SJSA1 (cell line): Measurements from ENCODE around the gene MMP25. TPM values are rescaled to one million over a fixed set of nuclear protein-coding genes. Genes with fewer than 3 reads are reported as not detected.
A peak's percentile ranks its signal among the peaks of the same experiment; 100 is the strongest.
"Not testable (repeated sequence)": the region's sequence is repeated elsewhere in the genome, so short reads cannot be mapped to it uniquely, and the experiment has no call there.

Experiments
- DNase-seq, 2 experiments: peaks; one replicate each; pipeline ENCODE4 v3.0.0-alpha.2; 2015 to 2020; ENCODE audit warnings: low spot score in 2 of 2, low read depth in 1 of 2
- H3K27ac ChIP-seq: fragments of 250-450 bp; sonication (Bioruptor Pico); 2 replicates; pipeline ENCODE4 v1.5.1; 2020; ENCODE audit warnings: mild to moderate bottlenecking, moderate library complexity
- H3K27me3 ChIP-seq: fragments of 250-450 bp; sonication (Bioruptor Pico); replicated peaks from 2 replicates; pipeline ENCODE4 v1.5.1; 2020; ENCODE audit warnings: mild to moderate bottlenecking, moderate library complexity
- H3K36me3 ChIP-seq: fragments of 250-450 bp; sonication (Bioruptor Pico); 2 replicates; pipeline ENCODE4 v1.5.1; 2020; ENCODE audit warnings: mild to moderate bottlenecking
- H3K4me1 ChIP-seq: fragments of 250-450 bp; sonication (Bioruptor Pico); replicated peaks from 2 replicates; pipeline ENCODE4 v1.6.1; 2021; ENCODE audit warnings: mild to moderate bottlenecking
- H3K4me3 ChIP-seq: fragments of 250-450 bp; sonication (Bioruptor Pico); 2 replicates; pipeline ENCODE4 v1.5.1; 2020; ENCODE audit warnings: mild to moderate bottlenecking
- H3K9me3 ChIP-seq: fragments of 250-450 bp; sonication (Bioruptor Pico); replicated peaks from 2 replicates; pipeline ENCODE4 v1.5.1; 2020; ENCODE audit warnings: mild to moderate bottlenecking
- total RNA-seq: library from RNA; depleted of rRNA; stranded (reverse); fragments of >200 nt; shearing (Covaris generic); gene quantifications from 2 replicates; pipeline ENCODE4 v1.2.3, GENCODE V29; 2014

Gene MMP25
- total RNA-seq, 1 experiment from 2014 or later, result 0.55 TPM

- Histone ChIP-seq H3K9me3 (peaks cover 2% of the 10 kb centered on the region; the same call in 1 of the 2 replicates), H3K4me3 (no peak overlapping the region), H3K27ac (no peak overlapping the region), H3K36me3 (no peaks in the 10 kb centered on the region), H3K27me3 (peaks cover 52% of the 10 kb centered on the region), H3K4me1 (peaks cover 7% of the 10 kb centered on the region)
- DNase-seq, result no peak
Observed at GRCh38 chr16:3050487-3050886, 4.1 kb downstream of the MMP25 start.

DNA sequence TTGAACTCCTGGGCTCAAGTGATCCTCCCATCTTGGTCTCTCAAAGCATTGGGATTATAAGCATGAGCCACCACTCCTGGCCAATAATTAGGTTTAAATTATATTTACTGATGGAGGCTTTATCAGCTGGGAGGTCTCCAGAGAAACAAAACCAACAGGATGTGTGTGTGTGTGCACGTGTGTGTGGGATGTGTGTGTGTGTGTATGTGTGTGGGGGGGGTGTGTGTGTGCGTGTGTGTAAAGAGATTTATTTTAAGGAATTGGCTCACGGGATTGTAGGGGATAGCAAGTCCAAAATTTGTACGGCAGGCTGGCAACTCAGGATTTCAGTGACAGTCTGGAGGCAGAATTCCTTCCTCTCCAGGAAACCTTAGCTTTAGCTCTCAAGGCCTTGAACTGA lies 4.6 kb downstream of the MMP25 start:
- no peaks in the 10 kb centered on the region for H3K9me3 ChIP-seq
- no peak overlapping the region for H3K27ac ChIP-seq
- no peaks in the 10 kb centered on the region for H3K36me3 ChIP-seq
- peaks cover 46% of the 10 kb centered on the region for H3K27me3 ChIP-seq
- H3K4me3 ChIP-seq, result no peak overlapping the region
- DNase-seq, result no peak
- peaks cover 3% of the 10 kb centered on the region for H3K4me1 ChIP-seq

- no peak overlapping the region for H3K4me3 ChIP-seq
- no peaks in the 10 kb centered on the region for H3K36me3 ChIP-seq
- peaks cover 41% of the 10 kb centered on the region for H3K27me3 ChIP-seq
- no peaks in the 10 kb centered on the region for H3K4me1 ChIP-seq
- no peak overlapping the region for H3K27ac ChIP-seq
- no peaks in the 10 kb centered on the region for H3K9me3 ChIP-seq
- no peak for DNase-seq
Observed at GRCh38 chr16:3051494-3051893, 5.1 kb downstream of the MMP25 start.

DNA sequence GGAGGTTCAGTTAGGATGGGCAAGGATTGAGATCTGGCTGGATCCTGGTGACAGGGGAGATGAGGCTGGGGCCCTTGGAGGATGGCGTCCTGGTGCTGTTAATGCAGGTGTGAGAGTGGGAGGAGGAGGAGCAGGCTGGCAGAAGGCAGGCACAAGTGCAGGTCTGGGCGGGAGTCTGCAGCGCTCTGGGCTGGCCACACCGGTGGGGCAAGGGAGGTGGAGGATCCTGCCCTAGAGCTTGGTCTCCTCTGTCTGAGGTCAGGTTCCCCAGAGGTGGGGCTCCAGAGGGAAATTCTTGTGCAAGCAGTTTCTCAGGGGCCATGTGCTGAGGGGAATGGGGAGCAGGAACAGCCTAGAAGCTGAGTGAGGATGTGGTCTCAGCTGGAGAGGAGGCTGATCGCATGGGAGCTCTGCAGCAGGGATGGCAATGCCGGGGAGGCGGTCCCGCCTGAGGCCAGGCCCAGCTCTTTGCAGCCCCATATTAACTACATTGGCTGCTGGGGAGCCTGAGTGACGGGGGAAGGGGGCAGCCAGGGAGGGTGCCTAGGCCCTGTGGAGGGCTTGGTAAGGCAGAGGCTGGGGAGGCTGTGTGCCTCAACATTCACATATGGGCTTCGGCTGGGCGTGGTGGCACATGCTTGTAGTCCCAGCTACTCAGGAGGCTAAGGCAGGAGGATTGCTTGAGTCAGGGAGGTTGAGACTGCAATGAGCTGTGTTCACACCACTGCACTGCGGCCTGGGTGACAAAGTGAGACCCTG lies 6.4 kb downstream of the MMP25 start:
- not testable (repeated sequence) for H3K36me3 ChIP-seq, H3K27ac ChIP-seq, H3K9me3 ChIP-seq, H3K4me1 ChIP-seq, H3K4me3 ChIP-seq, DNase-seq
- peaks cover 29% of the 10 kb centered on the region for H3K27me3 ChIP-seq

- not testable (repeated sequence) for H3K36me3 ChIP-seq, H3K9me3 ChIP-seq, H3K4me1 ChIP-seq, H3K27ac ChIP-seq, DNase-seq, H3K4me3 ChIP-seq
- H3K27me3 ChIP-seq, result peaks cover 23% of the 10 kb centered on the region
Observed at GRCh38 chr16:3053330-3053710, 7.0 kb downstream of the MMP25 start.

GRCh38 chr16:3054965-3055733 lies 8.8 kb downstream of the MMP25 start:
- H3K9me3 ChIP-seq, result no peaks in the 10 kb centered on the region
- no peak for DNase-seq

GRCh38 chr16:3055734-3056115 lies 9.4 kb downstream of the MMP25 start:
- not testable (repeated sequence) for H3K36me3 ChIP-seq, H3K27ac ChIP-seq, H3K27me3 ChIP-seq, H3K4me3 ChIP-seq, DNase-seq, H3K9me3 ChIP-seq
- H3K4me1 ChIP-seq, result peaks cover 13% of the 10 kb centered on the region

More at GRCh38 chr16:3054965-3055733, 8.8 kb downstream of the MMP25 start:
- Histone ChIP-seq H3K36me3 (no peaks in the 10 kb centered on the region), H3K27me3 (peaks cover 6% of the 10 kb centered on the region), H3K4me3 (no peak overlapping the region), H3K4me1 (peaks cover 13% of the 10 kb centered on the region), H3K27ac (no peak overlapping the region)

DNA sequence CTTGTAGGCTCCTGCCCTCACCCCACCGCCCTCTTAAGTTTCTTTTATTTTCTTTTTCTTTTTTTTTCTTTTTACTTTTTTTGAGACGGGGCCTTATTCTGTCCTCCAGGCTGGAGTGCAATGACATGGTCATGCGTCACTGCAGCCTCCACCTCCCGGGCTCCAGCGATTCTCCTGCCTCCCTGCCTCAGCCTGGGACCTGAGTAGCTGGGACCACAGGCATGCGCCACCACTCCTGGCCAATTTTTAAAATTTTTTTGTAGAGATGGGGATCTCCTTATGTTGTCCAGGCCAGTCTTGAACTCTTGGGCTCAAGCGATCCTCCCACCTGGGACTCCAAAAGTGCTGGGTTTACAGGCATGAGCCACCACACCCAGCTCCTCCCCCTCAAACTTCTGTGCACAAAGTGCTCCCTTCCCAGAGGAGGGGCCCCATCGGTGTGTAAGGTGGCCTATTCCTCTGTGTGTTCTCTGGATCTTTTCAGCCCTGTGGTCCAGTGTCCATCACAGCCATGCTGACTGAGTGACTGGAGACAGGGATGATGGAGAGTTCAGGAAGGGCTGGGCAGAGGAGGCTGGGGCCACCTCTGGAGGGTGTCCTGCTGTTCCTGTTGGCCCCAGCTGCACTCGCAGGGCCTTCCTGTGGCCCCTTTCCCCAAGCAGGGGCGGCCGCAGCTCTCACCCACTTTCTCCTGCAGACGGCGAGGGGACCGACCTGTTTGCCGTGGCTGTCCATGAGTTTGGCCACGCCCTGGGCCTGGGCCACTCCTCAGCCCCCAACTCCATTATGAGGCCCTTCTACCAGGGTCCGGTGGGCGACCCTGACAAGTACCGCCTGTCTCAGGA lies 10.2 kb downstream of the MMP25 start:
- Histone ChIP-seq H3K27ac (no peak overlapping the region), H3K9me3 (no peaks in the 10 kb centered on the region), H3K4me3 (no peak overlapping the region), H3K36me3 (no peaks in the 10 kb centered on the region), H3K27me3 (no peaks in the 10 kb centered on the region), H3K4me1 (peaks cover 13% of the 10 kb centered on the region)
- no peak for DNase-seq

DNA sequence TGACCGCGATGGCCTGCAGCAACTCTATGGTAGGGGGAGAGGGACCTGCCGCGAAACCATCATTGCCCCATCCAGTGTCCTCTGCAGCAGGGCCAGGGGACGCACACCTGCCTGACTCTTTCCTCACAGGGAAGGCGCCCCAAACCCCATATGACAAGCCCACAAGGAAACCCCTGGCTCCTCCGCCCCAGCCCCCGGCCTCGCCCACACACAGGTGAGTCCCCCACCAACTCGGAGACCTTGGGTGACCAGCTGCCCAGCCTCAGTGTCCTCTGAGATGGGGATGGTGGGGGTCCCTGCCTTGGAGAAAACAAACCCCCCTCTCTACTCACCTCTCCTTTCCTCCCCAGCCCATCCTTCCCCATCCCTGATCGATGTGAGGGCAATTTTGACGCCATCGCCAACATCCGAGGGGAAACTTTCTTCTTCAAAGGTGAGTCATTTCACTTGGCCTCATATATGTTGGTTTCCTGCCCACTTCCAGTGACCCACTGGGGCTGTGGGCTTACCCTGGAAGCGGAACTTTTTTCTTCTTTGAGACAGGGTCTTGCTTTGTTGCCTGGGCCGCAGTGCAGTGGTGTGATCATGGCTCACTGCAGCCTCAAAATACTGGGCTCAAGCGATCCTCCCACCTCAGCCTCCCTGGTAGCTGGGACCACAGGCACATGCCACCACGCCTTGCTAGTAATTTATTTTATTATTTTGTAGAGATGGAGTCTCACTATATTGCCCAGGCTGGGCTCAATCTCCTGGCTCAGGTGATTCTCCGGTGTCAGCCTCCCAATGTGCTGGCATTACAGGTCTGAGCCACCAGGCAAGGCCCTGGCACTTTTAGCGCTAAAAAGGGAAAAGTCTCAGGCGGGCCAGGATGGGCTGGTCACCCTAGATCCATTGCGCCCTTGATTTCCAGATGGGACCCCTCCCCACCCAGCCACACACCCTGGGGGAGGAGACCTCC lies 11.1 kb downstream of the MMP25 start:
- no peaks in the 10 kb centered on the region for H3K9me3 ChIP-seq
- peaks cover 13% of the 10 kb centered on the region for H3K4me1 ChIP-seq
- no peaks in the 10 kb centered on the region for H3K36me3 ChIP-seq
- H3K27me3 ChIP-seq, result no peaks in the 10 kb centered on the region
- no peak overlapping the region for H3K4me3 ChIP-seq
- H3K27ac ChIP-seq, result no peak overlapping the region
- peak in 1 of 2 experiments; percentile 41 for DNase-seq

DNA sequence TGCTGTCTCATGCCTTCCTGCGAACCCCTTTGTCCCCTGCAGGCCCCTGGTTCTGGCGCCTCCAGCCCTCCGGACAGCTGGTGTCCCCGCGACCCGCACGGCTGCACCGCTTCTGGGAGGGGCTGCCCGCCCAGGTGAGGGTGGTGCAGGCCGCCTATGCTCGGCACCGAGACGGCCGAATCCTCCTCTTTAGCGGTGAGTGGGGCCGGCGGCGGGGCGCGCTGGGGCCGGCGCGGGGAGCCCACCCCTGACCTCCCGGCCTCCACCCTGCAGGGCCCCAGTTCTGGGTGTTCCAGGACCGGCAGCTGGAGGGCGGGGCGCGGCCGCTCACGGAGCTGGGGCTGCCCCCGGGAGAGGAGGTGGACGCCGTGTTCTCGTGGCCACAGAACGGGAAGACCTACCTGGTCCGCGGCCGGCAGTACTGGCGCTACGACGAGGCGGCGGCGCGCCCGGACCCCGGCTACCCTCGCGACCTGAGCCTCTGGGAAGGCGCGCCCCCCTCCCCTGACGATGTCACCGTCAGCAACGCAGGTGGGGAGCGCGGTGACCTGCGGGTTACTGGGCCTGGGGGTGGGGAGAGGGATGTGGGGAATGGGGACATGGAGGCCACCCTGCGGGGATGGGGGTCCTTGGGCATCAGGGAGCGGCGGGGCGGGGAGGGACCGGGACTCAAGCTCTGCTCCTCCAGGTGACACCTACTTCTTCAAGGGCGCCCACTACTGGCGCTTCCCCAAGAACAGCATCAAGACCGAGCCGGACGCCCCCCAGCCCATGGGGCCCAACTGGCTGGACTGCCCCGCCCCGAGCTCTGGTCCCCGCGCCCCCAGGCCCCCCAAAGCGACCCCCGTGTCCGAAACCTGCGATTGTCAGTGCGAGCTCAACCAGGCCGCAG lies 12.0 kb downstream of the MMP25 start:
- DNase-seq, result peak in 1 of 2 experiments; percentile 52
- Histone ChIP-seq H3K27me3 (no peaks in the 10 kb centered on the region), H3K36me3 (no peaks in the 10 kb centered on the region), H3K27ac (peak overlapping the region; percentile 77; the same call in 1 of the 2 replicates), H3K4me3 (peak overlapping the region; percentile 76), H3K4me1 (peaks cover 13% of the 10 kb centered on the region), H3K9me3 (no peaks in the 10 kb centered on the region)

DNA sequence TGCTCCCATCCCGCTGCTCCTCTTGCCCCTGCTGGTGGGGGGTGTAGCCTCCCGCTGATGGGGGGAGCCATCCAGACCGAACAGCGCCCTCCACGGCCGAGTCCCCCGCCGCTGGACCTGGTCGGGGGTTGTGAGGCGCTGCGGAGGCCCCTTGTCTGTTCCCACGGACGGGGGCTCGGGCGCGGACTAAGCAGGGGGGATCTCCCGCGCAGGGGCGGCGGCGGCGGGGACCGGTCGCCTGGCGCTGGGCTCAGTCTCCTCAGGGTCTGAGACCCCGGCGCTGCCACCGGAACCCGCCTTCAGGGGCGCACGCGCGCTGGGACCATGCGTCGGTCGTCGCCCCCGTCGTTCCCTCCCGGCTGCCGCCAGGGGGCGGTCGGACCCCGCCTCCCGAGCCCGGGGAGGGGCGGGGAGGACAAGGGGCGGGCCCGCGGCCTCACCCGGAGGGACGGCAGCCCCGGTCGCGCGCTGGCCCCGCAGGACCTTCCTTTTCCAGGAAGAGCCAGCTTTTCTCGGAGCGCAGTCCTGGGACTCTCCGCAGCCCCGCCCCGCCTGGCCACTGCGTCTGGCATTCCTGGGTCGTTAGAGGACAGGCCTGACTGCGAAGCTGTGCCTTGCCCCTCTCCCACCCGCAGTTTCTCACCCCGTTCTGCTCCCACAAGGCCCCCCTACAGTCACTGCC lies 12.8 kb downstream of the MMP25 start:
- H3K27ac ChIP-seq, result peak overlapping the region; percentile 77
- no peaks in the 10 kb centered on the region for H3K9me3 ChIP-seq
- no peaks in the 10 kb centered on the region for H3K36me3 ChIP-seq
- no peaks in the 10 kb centered on the region for H3K27me3 ChIP-seq
- peak overlapping the region; percentile 76 for H3K4me3 ChIP-seq
- peaks cover 13% of the 10 kb centered on the region for H3K4me1 ChIP-seq
- DNase-seq, result peak; percentile 93 to 96
